ENCODE measurements around the gene LRP2.

DNA sequence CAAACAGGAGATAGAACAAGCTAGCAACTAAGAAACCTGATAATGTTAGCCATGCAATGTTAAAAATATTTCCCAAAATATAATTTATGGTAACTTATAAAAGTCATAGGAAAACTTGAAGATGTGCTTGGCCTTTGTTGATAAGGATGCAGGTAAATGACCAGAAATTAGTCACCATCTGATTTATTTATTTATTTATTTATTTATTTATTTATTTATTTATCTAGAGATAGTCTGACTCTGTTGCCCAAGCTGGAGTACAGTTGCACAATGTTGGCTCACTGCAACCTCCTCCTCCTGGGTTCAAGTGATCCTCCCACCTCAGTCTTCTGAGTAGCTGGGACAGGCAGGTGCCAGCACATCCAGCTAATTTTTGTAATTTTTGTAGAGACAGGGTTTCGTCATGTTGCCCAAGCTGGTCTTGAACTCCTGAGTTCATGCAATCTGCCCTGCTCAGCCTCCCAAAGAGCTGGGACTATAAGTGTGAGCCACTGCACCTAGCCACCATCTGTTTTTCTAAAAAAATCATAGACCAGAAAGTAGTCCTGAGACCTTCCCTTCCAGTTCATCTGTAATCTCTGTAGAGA lies 183.4 kb downstream of the LRP2 start:
- TF ChIP-seq, protein P1, sequence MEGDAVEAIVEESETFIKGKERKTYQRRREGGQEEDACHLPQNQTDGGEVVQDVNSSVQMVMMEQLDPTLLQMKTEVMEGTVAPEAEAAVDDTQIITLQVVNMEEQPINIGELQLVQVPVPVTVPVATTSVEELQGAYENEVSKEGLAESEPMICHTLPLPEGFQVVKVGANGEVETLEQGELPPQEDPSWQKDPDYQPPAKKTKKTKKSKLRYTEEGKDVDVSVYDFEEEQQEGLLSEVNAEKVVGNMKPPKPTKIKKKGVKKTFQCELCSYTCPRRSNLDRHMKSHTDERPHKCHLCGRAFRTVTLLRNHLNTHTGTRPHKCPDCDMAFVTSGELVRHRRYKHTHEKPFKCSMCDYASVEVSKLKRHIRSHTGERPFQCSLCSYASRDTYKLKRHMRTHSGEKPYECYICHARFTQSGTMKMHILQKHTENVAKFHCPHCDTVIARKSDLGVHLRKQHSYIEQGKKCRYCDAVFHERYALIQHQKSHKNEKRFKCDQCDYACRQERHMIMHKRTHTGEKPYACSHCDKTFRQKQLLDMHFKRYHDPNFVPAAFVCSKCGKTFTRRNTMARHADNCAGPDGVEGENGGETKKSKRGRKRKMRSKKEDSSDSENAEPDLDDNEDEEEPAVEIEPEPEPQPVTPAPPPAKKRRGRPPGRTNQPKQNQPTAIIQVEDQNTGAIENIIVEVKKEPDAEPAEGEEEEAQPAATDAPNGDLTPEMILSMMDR (IDR thresholded peaks at IDR 0.05), result no peak
- TF ChIP-seq RXRA (IDR thresholded peaks at IDR 0.05; ENCODE audit: borderline replicate concordance, low read depth) (no peak), JUND (IDR thresholded peaks at IDR 0.05) (no peak), YY1 (IDR thresholded peaks at IDR 0.05; ENCODE audit: low read depth) (no peak), POLR2AphosphoS5 (IDR thresholded peaks at IDR 0.05; ENCODE audit: low read depth, low read length) (no peak), CHD2 (IDR thresholded peaks at IDR 0.05; ENCODE audit: low read length, partially characterized antibody) (no peak), FOXM1 (IDR thresholded peaks at IDR 0.05; ENCODE audit: low read depth) (no peak), TCF12 (IDR thresholded peaks at IDR 0.05) (no peak), RCOR1 (IDR thresholded peaks at IDR 0.05; ENCODE audit: low read length) (no peak)
- TF ChIP-seq, protein P2, sequence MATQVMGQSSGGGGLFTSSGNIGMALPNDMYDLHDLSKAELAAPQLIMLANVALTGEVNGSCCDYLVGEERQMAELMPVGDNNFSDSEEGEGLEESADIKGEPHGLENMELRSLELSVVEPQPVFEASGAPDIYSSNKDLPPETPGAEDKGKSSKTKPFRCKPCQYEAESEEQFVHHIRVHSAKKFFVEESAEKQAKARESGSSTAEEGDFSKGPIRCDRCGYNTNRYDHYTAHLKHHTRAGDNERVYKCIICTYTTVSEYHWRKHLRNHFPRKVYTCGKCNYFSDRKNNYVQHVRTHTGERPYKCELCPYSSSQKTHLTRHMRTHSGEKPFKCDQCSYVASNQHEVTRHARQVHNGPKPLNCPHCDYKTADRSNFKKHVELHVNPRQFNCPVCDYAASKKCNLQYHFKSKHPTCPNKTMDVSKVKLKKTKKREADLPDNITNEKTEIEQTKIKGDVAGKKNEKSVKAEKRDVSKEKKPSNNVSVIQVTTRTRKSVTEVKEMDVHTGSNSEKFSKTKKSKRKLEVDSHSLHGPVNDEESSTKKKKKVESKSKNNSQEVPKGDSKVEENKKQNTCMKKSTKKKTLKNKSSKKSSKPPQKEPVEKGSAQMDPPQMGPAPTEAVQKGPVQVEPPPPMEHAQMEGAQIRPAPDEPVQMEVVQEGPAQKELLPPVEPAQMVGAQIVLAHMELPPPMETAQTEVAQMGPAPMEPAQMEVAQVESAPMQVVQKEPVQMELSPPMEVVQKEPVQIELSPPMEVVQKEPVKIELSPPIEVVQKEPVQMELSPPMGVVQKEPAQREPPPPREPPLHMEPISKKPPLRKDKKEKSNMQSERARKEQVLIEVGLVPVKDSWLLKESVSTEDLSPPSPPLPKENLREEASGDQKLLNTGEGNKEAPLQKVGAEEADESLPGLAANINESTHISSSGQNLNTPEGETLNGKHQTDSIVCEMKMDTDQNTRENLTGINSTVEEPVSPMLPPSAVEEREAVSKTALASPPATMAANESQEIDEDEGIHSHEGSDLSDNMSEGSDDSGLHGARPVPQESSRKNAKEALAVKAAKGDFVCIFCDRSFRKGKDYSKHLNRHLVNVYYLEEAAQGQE (IDR thresholded peaks at IDR 0.05; ENCODE audit: low read depth, low read length), result no peak
- TF ChIP-seq, protein P3, sequence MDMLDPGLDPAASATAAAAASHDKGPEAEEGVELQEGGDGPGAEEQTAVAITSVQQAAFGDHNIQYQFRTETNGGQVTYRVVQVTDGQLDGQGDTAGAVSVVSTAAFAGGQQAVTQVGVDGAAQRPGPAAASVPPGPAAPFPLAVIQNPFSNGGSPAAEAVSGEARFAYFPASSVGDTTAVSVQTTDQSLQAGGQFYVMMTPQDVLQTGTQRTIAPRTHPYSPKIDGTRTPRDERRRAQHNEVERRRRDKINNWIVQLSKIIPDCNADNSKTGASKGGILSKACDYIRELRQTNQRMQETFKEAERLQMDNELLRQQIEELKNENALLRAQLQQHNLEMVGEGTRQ (IDR thresholded peaks at IDR 0.05; ENCODE audit: borderline replicate concordance, low read depth, low read length), result no peak
